Osteocyte (in vitro differentiated cells): ENCODE measurements around the gene HCN1. TPM values are rescaled to one million over a fixed set of nuclear protein-coding genes. Genes with fewer than 3 reads are reported as not detected.

Source experiments
- DNase-seq: peaks from one replicate; pipeline ENCODE4 v3.0.0; 2021; ENCODE audit warnings: mixed read lengths; ENCODE audit not compliant: unreplicated experiment; ENCODE audit errors: extremely low spot score
- H3K27ac Mint-ChIP-seq: one replicate; pipeline ENCODE4 v1.8.0; 2021; ENCODE audit warnings: mild to moderate bottlenecking, mixed read lengths; ENCODE audit not compliant: unreplicated experiment
- H3K27me3 Mint-ChIP-seq: one replicate; pipeline ENCODE4 v1.8.0; 2021; ENCODE audit warnings: mixed read lengths; ENCODE audit not compliant: unreplicated experiment
- H3K36me3 Mint-ChIP-seq: one replicate; pipeline ENCODE4 v1.8.0; 2021; ENCODE audit warnings: mixed read lengths; ENCODE audit not compliant: unreplicated experiment
- H3K4me1 Mint-ChIP-seq: one replicate; pipeline ENCODE4 v1.8.0; 2021; ENCODE audit warnings: mixed read lengths; ENCODE audit not compliant: unreplicated experiment
- H3K4me3 Mint-ChIP-seq: one replicate; pipeline ENCODE4 v1.8.0; 2021; ENCODE audit warnings: mild to moderate bottlenecking, moderate library complexity, mixed read lengths; ENCODE audit not compliant: unreplicated experiment
- H3K9me3 Mint-ChIP-seq: one replicate; pipeline ENCODE4 v1.8.0; 2021; ENCODE audit warnings: mixed read lengths; ENCODE audit not compliant: unreplicated experiment
- CTCF ChIP-seq: fragments of 200-600 bp; sonication (generic); IDR thresholded peaks from 2 replicates; pipeline ENCODE4 v1.5.0; 2021; ENCODE audit warnings: antibody characterized with exemption, mild to moderate bottlenecking, moderate library complexity
- total RNA-seq: library from RNA; stranded (reverse); gene quantifications from 2 replicates; pipeline ENCODE4 v1.2.1, GENCODE V29; 2021

The HCN1 gene
- total RNA-seq, 1 donor from 2014 or later: not detected

- H3K36me3 Mint-ChIP-seq: no peaks in the 10 kb centered on the region
- H3K9me3 Mint-ChIP-seq: no peaks in the 10 kb centered on the region
Measured at GRCh38 chr5:45417285-45417998, 278.7 kb downstream of the HCN1 start.

GRCh38 chr5:45414620-45415573 lies 281.3 kb downstream of the HCN1 start:
- Mint-ChIP-seq H3K4me3 (no peak overlapping the region), H3K36me3 (no peaks in the 10 kb centered on the region), H3K4me1 (no peaks in the 10 kb centered on the region), H3K9me3 (no peaks in the 10 kb centered on the region), H3K27me3 (no peaks in the 10 kb centered on the region), H3K27ac (no peak overlapping the region)
- TF ChIP-seq CTCF: no peak
- DNase-seq: no peak

More at GRCh38 chr5:45417285-45417998, 278.7 kb downstream of the HCN1 start:
- Mint-ChIP-seq H3K4me1 (no peaks in the 10 kb centered on the region), H3K4me3 (no peak overlapping the region), H3K27ac (no peak overlapping the region), H3K27me3 (no peaks in the 10 kb centered on the region)
- TF ChIP-seq CTCF: no peak
- DNase-seq: no peak

GRCh38 chr5:45411971-45412612 lies 284.1 kb downstream of the HCN1 start:
- Mint-ChIP-seq H3K4me1 (no peaks in the 10 kb centered on the region), H3K4me3 (no peak overlapping the region), H3K27me3 (no peaks in the 10 kb centered on the region), H3K9me3 (no peaks in the 10 kb centered on the region), H3K36me3 (no peaks in the 10 kb centered on the region), H3K27ac (no peak overlapping the region)
- TF ChIP-seq CTCF: no peak
- no peak for DNase-seq

GRCh38 chr5:45410304-45410995 lies 285.7 kb downstream of the HCN1 start:
- H3K9me3 Mint-ChIP-seq: no peaks in the 10 kb centered on the region
- no peaks in the 10 kb centered on the region for H3K36me3 Mint-ChIP-seq
- no peak overlapping the region for H3K27ac Mint-ChIP-seq
- no peak for TF ChIP-seq CTCF
- no peaks in the 10 kb centered on the region for H3K27me3 Mint-ChIP-seq
- H3K4me1 Mint-ChIP-seq: no peaks in the 10 kb centered on the region
- no peak for DNase-seq
- H3K4me3 Mint-ChIP-seq: no peak overlapping the region
